ENCODE data around the gene ERBB4.

GRCh38 chr2:211514049-211514448, 1024.6 kb downstream of the ERBB4 start:
- no peak for TF ChIP-seq CTCF (IDR thresholded peaks at IDR 0.05)
- TF ChIP-seq TCF7L2 (IDR thresholded peaks at IDR 0.05; ENCODE audit: low read depth, low read length), result no peak
- TF ChIP-seq POLR2AphosphoS5 (IDR thresholded peaks at IDR 0.05; ENCODE audit: low read depth, low read length), result no peak
